Body of pancreas (tissue), 4 donors: ENCODE results near the gene CCT8L2.
"Not testable (repeated sequence)": the region's sequence is repeated elsewhere in the genome, so short reads cannot be mapped to it uniquely, and the experiment has no call there.

Source experiments
- POLR2A ChIP-seq, 3 donors: fragments of 450-650 bp; IDR thresholded peaks; one replicate each; pipeline ENCODE4 v1.6.1; 2016; ENCODE audit warnings: antibody characterized with exemption in 3 of 3, mild to moderate bottlenecking in 2 of 3
- TF ChIP-seq, protein P1 (sequence below), 7 experiments: fragments of 450-650 bp in 4 of 7; fragments of 200-600 bp in 3 of 7; sonication (generic) in 3 of 7; IDR thresholded peaks; one replicate each; pipeline ENCODE4 v1.5.1; 2016 to 2019; ENCODE audit warnings: antibody characterized with exemption in 7 of 7

DNA sequence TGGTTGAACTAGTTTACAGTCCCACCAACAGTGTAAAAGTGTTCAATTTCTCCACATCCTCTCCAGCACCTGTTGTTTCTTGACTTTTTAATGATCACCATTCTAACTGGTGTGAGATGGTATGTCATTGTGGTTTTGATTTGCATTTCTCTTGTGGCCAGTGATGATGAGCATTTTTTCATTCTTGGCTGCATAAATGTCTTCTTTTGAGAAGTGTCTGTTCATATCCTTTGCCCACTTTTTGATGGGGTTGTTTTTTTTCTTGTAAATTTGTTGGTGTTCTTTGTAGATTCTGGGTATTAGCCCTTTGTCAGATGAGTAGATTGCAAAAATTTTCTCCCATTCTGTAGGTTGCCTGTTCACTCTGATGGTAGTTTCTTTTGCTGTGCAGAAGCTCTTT, 41.5 kb upstream of the CCT8L2 start:
- not testable (repeated sequence) for TF ChIP-seq POLR2A (IDR thresholded peaks at IDR 0.05)
- TF ChIP-seq, protein P1, sequence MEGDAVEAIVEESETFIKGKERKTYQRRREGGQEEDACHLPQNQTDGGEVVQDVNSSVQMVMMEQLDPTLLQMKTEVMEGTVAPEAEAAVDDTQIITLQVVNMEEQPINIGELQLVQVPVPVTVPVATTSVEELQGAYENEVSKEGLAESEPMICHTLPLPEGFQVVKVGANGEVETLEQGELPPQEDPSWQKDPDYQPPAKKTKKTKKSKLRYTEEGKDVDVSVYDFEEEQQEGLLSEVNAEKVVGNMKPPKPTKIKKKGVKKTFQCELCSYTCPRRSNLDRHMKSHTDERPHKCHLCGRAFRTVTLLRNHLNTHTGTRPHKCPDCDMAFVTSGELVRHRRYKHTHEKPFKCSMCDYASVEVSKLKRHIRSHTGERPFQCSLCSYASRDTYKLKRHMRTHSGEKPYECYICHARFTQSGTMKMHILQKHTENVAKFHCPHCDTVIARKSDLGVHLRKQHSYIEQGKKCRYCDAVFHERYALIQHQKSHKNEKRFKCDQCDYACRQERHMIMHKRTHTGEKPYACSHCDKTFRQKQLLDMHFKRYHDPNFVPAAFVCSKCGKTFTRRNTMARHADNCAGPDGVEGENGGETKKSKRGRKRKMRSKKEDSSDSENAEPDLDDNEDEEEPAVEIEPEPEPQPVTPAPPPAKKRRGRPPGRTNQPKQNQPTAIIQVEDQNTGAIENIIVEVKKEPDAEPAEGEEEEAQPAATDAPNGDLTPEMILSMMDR (IDR thresholded peaks at IDR 0.05): not testable (repeated sequence)
